OCI-LY3 (cell line): ENCODE measurements around the gene RTBDN.

Experiments
- CTCF ChIP-seq: fragments of 200-600, 300-600 bp; sonication (generic); IDR thresholded peaks from 2 replicates; pipeline ENCODE4 v1.5.1; 2014; ENCODE audit warnings: antibody characterized with exemption, low read length, low read depth
- EZH2phosphoT487 ChIP-seq: fragments of 200-600 bp; shearing (Covaris generic); IDR thresholded peaks from 2 replicates; pipeline ENCODE4 v1.6.1; 2018; ENCODE audit warnings: antibody characterized with exemption, mixed run types, low read depth

- TF ChIP-seq CTCF, result peak; percentile 45
- no peak for TF ChIP-seq EZH2phosphoT487
Measured at GRCh38 chr19:12788682-12789097, 45.7 kb downstream of the RTBDN start.
